Testis (tissue), 2 donors: ENCODE data around the gene PI4KA.

Source experiments
- CTCF ChIP-seq, 3 experiments: fragments of 450-650 bp in 2 of 3; fragments of 200-600 bp in 1 of 3; sonication (generic) in 1 of 3; IDR thresholded peaks; one replicate each; pipeline ENCODE4 v1.5.1; 2016 to 2019; ENCODE audit warnings: antibody characterized with exemption in 3 of 3, mild to moderate bottlenecking in 2 of 3, moderate library complexity in 1 of 3
- POLR2A ChIP-seq: fragments of 450-650 bp; IDR thresholded peaks from one replicate; pipeline ENCODE4 v1.6.1; 2017; ENCODE audit warnings: antibody characterized with exemption, mild to moderate bottlenecking, moderate library complexity

GRCh38 chr22:20746431-20747189 is 112.0 kb downstream of the PI4KA start:
- TF ChIP-seq CTCF (IDR thresholded peaks at IDR 0.05): no peak
- TF ChIP-seq POLR2A: no peak
